ENCODE measurements around the gene F2. TPM values are rescaled to one million over a fixed set of nuclear protein-coding genes. Genes with fewer than 3 reads are reported as not detected.
"Not testable (repeated sequence)": the region's sequence is repeated elsewhere in the genome, so short reads cannot be mapped to it uniquely, and the experiment has no call there.

The F2 gene
- total and polyA plus RNA-seq, 2 of the 13 experiments (the other 11 are each of a cell fraction or from before 2014, with no cell fraction given), result 330 to 801 TPM

- POLR2A ChIA-PET, result interaction anchor here (1.2 to 2.6 kb wide), 2 partner anchors 30 to 50 kb away, joined by 3 to 8 read pairs; partner anchors contain the start of genes ARHGAP1 and F2
- BruUV-seq (replicated peaks); H4K20me1 ChIP-seq (ENCODE audit: insufficient read depth, low read length); H3K9me3 ChIP-seq (ENCODE audit: low read length); CTCF ChIA-PET (ENCODE audit: low intra/inter-chr PET ratio, low total read pairs); H3K27ac ChIP-seq (ENCODE audit: extremely low read length, insufficient read depth, low read length); FAIRE-seq; H3K9ac ChIP-seq (ENCODE audit: insufficient read depth, low read depth, low read length); in situ Hi-C loops (cut with HindIII; ENCODE audit: extremely low pct_ligation_motif_present, low pct_unique_long_range_greater_than_20kb); H2AFZ ChIP-seq (ENCODE audit: low read length); H3K4me2 ChIP-seq (ENCODE audit: low read depth, low read length); DNase-seq (ENCODE audit: low spot score); ATAC-seq; H3K4me3 ChIP-seq (replicated peaks in 1 of 3; ENCODE audit: insufficient read depth in 1 of 3, low read depth in 2 of 3, low read length in 3 of 3); H3K27me3 ChIP-seq (ENCODE audit: control insufficient read depth in 1 of 2, insufficient read depth in 2 of 2, low read length in 2 of 2); H3K79me2 ChIP-seq (ENCODE audit: insufficient read depth, low read length): not testable (repeated sequence)
- peaks cover 40 to 69% of the 10 kb centered on the region in 2 experiments; a peak in 4 of 5 replicates for H3K36me3 ChIP-seq (replicated peaks in 1 of 2; ENCODE audit: control insufficient read depth in 1 of 2, insufficient read depth in 2 of 2, low read length in 2 of 2)
- peaks cover 16% of the 10 kb centered on the region for H3K4me1 ChIP-seq (ENCODE audit: insufficient read depth, low read length)
- WGBS (ENCODE audit: low lambda C conversion rate), result 93% methylated on average over 3 of the region's 3 CpGs
- intact Hi-C loops (cut with micrococcal nuclease; ENCODE audit: unreplicated experiment), result loop anchor here (5.0 kb wide), 1 partner anchor 47 kb away; the partner anchor contains the start of gene F2
Observed at GRCh38 chr11:46670521-46670920, 48.5 kb upstream of the F2 start.

- BruUV-seq (replicated peaks), result no TSS peak
- Histone ChIP-seq H3K9ac (ENCODE audit: insufficient read depth, low read depth, low read length) (no peak overlapping the region), H3K36me3 (replicated peaks in 1 of 2; ENCODE audit: control insufficient read depth in 1 of 2, insufficient read depth in 2 of 2, low read length in 2 of 2) (peaks cover 36 to 60% of the 10 kb centered on the region in 2 experiments; a peak in 4 of 5 replicates), H3K79me2 (ENCODE audit: insufficient read depth, low read length) (no peaks in the 10 kb centered on the region), H3K9me3 (ENCODE audit: low read length) (no peaks in the 10 kb centered on the region), H4K20me1 (ENCODE audit: insufficient read depth, low read length) (no peaks in the 10 kb centered on the region), H3K4me3 (replicated peaks in 1 of 3; ENCODE audit: insufficient read depth in 1 of 3, low read depth in 2 of 3, low read length in 3 of 3) (no peak overlapping the region), H3K4me1 (ENCODE audit: insufficient read depth, low read length) (peaks cover 27% of the 10 kb centered on the region), H3K27ac (ENCODE audit: extremely low read length, insufficient read depth, low read length) (no peak overlapping the region), H2AFZ (ENCODE audit: low read length) (no peak overlapping the region), H3K27me3 (ENCODE audit: control insufficient read depth in 1 of 2, insufficient read depth in 2 of 2, low read length in 2 of 2) (no peaks in the 10 kb centered on the region), H3K4me2 (ENCODE audit: low read depth, low read length) (no peak overlapping the region)
- ATAC-seq (no peak), FAIRE-seq (no peak), DNase-seq (ENCODE audit: low spot score) (no peak)
- 95% methylated on average over 10 of the region's 10 CpGs for WGBS (ENCODE audit: low lambda C conversion rate)
- in situ Hi-C loops (cut with HindIII; ENCODE audit: extremely low pct_ligation_motif_present, low pct_unique_long_range_greater_than_20kb) (no loop called here), intact Hi-C loops (cut with micrococcal nuclease; ENCODE audit: unreplicated experiment) (loop anchor here (5.0 kb wide), 1 partner anchor 45 kb away; the partner anchor contains the start of gene F2)
- ChIA-PET POLR2A (interaction anchor here (1.5 to 2.6 kb wide), 2 partner anchors 48 to 154 kb away, joined by 3 to 8 read pairs; partner anchors contain the start of gene F2), CTCF (ENCODE audit: low intra/inter-chr PET ratio, low total read pairs) (no interaction called here)
- no peak for TF ChIP-seq AKNA (CRISPR knock-in tag; IDR thresholded peaks at IDR 0.05; ENCODE audit: borderline replicate concordance)
Observed at GRCh38 chr11:46671958-46672315, 47.1 kb upstream of the F2 start.
